NCI-H2029 (cell line): Measurements from ENCODE around the gene KLF17.

ENCODE experiments used
- DNase-seq: peaks from one replicate; lab custom pipeline; 2025; lab: John Stamatoyannopoulos, UW

KLF17 gene

DNA sequence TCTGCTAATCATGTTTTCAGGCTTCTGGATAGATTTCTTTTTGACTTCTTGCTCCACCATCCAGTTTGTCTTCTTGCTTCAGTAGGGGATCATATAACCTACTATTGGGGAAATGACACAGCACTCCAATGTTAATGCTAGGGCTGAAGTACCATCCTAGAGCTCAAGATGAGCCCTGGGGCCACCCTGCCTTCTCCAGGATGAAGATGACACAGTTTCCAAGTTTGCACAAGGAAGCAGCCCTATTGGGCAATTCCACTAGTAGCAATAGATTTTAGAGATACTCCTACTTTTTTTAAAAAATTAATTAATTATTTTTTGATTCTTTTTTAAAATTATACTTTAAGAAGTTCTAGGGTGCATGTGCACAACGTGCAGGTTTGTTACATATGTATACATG is 34.1 kb downstream of the KLF17 start:
- no peak for DNase-seq

DNA sequence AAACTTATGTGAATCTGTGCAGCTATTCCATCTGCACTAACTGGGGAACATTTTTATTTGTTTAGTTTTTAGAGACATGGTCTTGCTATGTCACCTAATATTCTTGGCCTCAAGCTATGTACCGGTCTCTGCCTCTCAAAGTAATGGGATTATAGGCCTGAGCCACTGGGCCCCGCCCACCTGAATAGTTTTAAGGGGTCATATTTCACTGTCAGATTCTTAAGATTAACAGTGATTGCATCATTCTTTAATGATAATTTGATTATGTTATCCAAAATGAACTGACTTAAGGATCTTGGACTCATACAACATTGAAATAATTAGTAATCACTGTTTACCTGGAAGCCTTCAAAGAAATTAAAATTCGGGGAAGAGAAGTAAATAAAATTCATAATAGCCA is 35.4 kb downstream of the KLF17 start:
- no peak for DNase-seq

DNA sequence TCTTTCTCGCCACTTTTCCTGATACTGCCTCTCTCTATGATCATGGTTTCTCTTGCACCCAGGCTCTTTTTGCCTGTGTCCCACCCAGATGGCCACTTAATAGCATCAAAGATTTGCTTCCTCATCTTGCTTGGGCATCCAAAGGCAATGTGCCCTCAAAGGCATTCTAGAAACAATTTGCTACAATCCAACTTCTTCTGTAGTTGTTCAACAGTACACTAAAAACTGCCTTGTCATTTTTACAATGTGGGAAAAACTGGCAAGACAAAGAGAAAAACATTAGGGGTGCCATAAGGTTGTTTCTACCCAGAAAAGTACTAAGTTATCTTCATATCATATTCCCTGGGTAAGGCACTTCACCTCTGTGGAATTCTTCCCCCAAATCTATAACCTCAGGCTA is 39.3 kb downstream of the KLF17 start:
- no peak for DNase-seq

DNA sequence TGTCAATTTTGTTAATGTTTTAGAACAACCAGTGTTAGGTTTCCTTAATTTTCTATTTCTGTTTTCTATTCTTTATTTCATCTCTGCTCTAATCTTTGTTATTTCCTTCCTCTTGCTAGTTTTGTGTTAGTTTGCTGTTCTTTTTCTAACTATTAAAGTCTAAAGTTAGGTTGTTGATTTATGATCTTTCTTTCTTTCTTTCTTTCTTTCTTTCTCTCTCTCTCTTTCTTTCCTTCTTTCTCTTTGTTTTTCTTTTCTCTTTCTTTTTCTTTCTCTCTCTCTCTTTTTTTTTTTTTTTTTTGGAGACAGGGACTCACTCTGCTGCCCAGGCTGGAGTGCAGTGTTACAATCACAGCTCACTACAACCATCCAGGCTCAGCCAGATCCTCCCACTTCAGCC is 40.2 kb downstream of the KLF17 start:
- no peak for DNase-seq

DNA sequence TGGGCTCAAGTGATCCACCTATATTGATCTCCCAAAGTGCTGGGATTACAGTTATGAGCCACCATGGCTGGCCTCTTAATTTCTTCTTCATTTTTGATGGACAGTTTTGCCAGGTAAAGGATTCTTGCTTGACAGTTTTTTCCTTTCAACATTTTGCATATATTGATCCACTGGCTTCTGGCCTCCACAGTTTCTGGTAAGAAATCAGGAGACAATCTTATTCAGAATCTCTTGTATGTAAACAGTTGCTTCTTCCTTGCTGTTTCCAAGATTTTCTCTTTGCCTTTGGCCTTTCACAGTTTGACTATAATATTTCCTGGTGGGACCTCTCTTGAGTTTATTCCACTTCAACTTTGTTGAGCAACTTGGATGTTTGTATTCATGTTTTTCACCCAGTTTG is 42.9 kb downstream of the KLF17 start:
- DNase-seq, result no peak

DNA sequence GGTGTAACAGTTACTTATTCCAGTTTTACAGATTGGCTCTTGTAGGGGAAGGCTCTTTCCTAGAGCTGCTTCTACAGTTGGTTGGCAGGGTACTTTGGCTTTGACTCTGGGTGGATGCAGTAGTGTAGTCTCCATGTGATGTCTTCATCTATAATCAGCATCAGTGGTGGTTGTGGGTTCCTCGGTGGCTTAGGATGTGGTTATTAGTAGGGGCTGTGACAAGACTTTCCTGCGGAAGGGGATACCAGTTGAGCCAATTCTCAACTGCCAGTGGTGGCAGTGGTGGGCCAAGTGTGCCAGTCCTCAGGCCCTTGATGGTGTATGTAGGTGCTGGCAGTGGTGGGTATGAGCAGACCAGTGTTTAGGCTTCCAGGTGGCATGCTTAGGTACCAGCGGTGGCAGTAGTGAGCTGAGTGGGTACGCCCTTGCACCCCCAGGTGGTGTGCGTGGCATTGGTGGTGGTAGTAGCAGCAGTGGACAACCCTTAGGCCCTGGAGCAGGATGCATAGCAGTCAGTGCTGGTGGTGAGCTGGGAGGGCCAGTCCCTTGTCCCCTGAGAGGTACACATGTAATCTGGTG is 50.0 kb downstream of the KLF17 start:
- DNase-seq, result no peak

DNA sequence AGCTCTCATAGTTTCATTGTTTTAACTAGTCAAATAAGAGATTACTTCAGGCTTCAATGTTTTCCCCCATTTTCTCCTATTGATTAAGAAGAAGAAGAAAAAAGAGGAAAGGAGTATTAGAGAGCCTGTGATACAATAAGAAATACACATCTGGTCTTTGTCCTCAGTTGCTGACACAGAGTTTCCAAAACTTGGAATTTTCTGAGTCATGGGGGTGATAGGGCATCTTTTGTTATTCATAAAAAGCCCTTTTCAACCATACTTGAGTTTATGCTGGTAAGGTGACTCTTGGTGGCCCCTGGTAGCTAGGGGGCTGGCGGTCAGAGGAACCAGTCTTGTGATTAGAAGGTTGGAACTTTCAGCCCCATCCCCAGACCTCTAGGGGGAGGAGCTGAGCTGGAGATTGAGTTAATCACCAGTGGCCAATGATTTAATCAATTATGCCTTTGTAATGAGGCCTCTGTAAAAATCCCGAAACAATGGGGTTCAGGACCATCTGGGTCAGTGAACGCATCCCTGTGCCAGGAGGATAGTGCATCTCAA is 51.7 kb downstream of the KLF17 start:
- DNase-seq, result no peak

DNA sequence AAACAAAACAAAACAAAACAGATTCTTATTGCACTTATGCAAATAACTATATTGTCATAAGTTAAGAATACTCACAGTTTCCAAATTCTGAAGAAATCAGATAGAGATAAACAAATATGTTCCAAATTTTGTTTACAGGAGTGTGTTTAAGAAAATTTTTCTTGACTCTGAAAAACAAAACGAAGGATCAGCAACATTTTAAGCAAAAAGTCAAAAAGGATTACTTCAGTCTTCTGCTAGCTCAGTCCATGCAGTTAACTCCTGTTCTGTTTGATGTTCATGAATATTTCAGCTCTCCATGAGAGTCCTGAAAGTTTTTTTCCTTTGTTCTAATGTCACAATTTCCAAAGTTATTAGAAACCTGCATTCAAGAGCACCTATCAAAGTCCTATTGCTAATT is 56.0 kb downstream of the KLF17 start:
- no peak for DNase-seq
